WTC11 (cell line): ENCODE data around the gene ANKMY1.

Experiments used
- ATF6 ChIP-seq: sonication (generic); formaldehyde crosslinking; IDR thresholded peaks from 2 replicates; pipeline ENCODE4 v1.8.1; 2023; ENCODE audit warnings: mild to moderate bottlenecking, missing genetic modification reagents
- CBFB ChIP-seq: sonication (generic); formaldehyde crosslinking; IDR thresholded peaks from 2 replicates; pipeline ENCODE4 v1.8.1; 2022; ENCODE audit warnings: mild to moderate bottlenecking, low read depth, missing genetic modification reagents
- CREB1 ChIP-seq: sonication (generic); formaldehyde crosslinking; IDR thresholded peaks from 2 replicates; pipeline ENCODE4 v1.8.0; 2023; ENCODE audit warnings: mild to moderate bottlenecking, missing genetic modification reagents
- FOXK1 ChIP-seq: sonication (generic); formaldehyde crosslinking; IDR thresholded peaks from 2 replicates; pipeline ENCODE4 v1.8.0; 2022; ENCODE audit warnings: mild to moderate bottlenecking, moderate library complexity, missing genetic modification reagents
- KAT7 ChIP-seq: sonication (generic); formaldehyde crosslinking; IDR thresholded peaks from 2 replicates; pipeline ENCODE4 v1.8.1; 2023; ENCODE audit warnings: missing genetic modification reagents, mild to moderate bottlenecking, borderline replicate concordance
- MAX ChIP-seq: sonication (generic); formaldehyde crosslinking; IDR thresholded peaks from 2 replicates; pipeline ENCODE4 v1.8.0; 2022; ENCODE audit warnings: mild to moderate bottlenecking, missing genetic modification reagents
- NR2C2 ChIP-seq: sonication (generic); formaldehyde crosslinking; IDR thresholded peaks from 2 replicates; pipeline ENCODE4 v1.8.0; 2022; ENCODE audit warnings: mild to moderate bottlenecking, missing genetic modification reagents
- SMAD4 ChIP-seq: sonication (generic); formaldehyde crosslinking; IDR thresholded peaks from 2 replicates; pipeline ENCODE4 v1.8.0; 2022; ENCODE audit warnings: mild to moderate bottlenecking, missing genetic modification reagents
- SP1 ChIP-seq: sonication (generic); formaldehyde crosslinking; conservative IDR thresholded peaks from 2 replicates; pipeline ENCODE4 v1.8.1; 2022; ENCODE audit warnings: missing genetic modification reagents
- ZBTB21 ChIP-seq: sonication (generic); formaldehyde crosslinking; IDR thresholded peaks from 2 replicates; pipeline ENCODE4 v1.8.1; 2023; ENCODE audit warnings: mild to moderate bottlenecking, missing genetic modification reagents, borderline replicate concordance
- TF ChIP-seq, protein P1 (sequence below): fragments of 200-600 bp; IDR thresholded peaks from 2 replicates; pipeline ENCODE4 v1.8.0; 2022; ENCODE audit warnings: antibody characterized with exemption
- TF ChIP-seq, protein P2 (sequence below): sonication (generic); formaldehyde crosslinking; IDR thresholded peaks from 2 replicates; pipeline ENCODE4 v1.8.0; 2022; ENCODE audit warnings: mild to moderate bottlenecking, missing genetic modification reagents
- TF ChIP-seq, protein P3 (sequence below): sonication (generic); formaldehyde crosslinking; IDR thresholded peaks from 2 replicates; pipeline ENCODE4 v1.8.1; 2023; ENCODE audit warnings: mild to moderate bottlenecking, missing genetic modification reagents, moderate library complexity

GRCh38 chr2:240599141-240599583, 41.4 kb upstream of the ANKMY1 start:
- TF ChIP-seq SMAD4 (CRISPR knock-in tag) (no peak), FOXK1 (CRISPR knock-in tag) (no peak), ATF6 (CRISPR knock-in tag) (no peak), ZBTB21 (no peak), MAX (no peak), CBFB (CRISPR knock-in tag) (no peak), NR2C2 (CRISPR knock-in tag) (no peak), SP1 (no peak), CREB1 (CRISPR knock-in tag) (no peak), KAT7 (no peak)
- TF ChIP-seq, protein P1, sequence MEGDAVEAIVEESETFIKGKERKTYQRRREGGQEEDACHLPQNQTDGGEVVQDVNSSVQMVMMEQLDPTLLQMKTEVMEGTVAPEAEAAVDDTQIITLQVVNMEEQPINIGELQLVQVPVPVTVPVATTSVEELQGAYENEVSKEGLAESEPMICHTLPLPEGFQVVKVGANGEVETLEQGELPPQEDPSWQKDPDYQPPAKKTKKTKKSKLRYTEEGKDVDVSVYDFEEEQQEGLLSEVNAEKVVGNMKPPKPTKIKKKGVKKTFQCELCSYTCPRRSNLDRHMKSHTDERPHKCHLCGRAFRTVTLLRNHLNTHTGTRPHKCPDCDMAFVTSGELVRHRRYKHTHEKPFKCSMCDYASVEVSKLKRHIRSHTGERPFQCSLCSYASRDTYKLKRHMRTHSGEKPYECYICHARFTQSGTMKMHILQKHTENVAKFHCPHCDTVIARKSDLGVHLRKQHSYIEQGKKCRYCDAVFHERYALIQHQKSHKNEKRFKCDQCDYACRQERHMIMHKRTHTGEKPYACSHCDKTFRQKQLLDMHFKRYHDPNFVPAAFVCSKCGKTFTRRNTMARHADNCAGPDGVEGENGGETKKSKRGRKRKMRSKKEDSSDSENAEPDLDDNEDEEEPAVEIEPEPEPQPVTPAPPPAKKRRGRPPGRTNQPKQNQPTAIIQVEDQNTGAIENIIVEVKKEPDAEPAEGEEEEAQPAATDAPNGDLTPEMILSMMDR: no peak
- TF ChIP-seq, protein P2, sequence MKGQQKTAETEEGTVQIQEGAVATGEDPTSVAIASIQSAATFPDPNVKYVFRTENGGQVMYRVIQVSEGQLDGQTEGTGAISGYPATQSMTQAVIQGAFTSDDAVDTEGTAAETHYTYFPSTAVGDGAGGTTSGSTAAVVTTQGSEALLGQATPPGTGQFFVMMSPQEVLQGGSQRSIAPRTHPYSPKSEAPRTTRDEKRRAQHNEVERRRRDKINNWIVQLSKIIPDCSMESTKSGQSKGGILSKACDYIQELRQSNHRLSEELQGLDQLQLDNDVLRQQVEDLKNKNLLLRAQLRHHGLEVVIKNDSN (CRISPR knock-in tag): no peak
- TF ChIP-seq, protein P3, sequence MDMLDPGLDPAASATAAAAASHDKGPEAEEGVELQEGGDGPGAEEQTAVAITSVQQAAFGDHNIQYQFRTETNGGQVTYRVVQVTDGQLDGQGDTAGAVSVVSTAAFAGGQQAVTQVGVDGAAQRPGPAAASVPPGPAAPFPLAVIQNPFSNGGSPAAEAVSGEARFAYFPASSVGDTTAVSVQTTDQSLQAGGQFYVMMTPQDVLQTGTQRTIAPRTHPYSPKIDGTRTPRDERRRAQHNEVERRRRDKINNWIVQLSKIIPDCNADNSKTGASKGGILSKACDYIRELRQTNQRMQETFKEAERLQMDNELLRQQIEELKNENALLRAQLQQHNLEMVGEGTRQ (CRISPR knock-in tag): no peak
